GM19035 (cell line): ENCODE measurements around the gene USP6NL.
"Not testable (repeated sequence)": the region's sequence is repeated elsewhere in the genome, so short reads cannot be mapped to it uniquely, and the experiment has no call there.

Experiments
- ATAC-seq: cut with Tn5 transposase; IDR thresholded peaks from one replicate; pipeline ENCODE4 v1.9.1; 2021; ENCODE audit not compliant: unreplicated experiment

Gene USP6NL

DNA sequence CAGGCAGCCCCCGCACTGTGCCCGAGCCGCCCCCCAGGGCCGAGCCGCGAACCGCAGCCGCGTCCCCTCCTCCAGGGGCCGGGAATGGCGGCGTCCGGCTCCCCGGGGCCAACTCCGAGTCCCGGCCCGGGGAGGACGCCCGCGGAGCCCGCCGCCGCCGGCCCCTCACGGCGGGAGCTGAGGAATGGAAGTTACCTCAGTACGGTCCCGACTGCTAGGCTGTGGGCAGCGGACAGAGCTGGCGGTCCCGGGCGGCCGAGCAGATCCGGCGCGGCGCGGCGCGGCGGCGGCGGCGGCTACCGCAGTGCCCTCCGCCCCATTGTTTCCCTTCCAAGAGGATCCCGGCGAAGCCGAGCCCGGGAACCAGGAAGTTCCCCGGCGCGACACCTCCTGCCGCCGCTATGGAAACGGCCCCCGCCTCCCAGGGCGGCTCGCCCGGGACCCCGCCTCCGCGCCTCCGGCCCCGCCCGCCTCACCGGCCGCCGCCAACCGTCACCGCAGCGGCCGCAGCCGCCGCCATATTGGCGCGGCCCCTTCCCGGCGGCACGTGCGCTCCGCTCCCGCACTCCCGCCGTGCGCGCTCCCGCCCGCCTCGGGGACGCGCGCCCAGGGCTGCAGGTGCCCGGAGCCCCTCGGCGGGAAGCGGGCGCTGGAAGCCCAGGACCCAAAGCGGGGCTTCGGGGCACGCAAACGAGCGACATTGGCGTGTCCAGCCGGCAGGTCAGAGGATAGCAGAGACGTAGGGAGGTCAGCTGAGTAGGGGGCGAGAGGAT is at the start of gene USP6NL:
Gene USP6NL (minus strand): TSS at position 403 of the 773 bp plus-strand sequence. CDS start 14,016 bp downstream, outside the sequence.
- ATAC-seq, result peak; percentile 58

DNA sequence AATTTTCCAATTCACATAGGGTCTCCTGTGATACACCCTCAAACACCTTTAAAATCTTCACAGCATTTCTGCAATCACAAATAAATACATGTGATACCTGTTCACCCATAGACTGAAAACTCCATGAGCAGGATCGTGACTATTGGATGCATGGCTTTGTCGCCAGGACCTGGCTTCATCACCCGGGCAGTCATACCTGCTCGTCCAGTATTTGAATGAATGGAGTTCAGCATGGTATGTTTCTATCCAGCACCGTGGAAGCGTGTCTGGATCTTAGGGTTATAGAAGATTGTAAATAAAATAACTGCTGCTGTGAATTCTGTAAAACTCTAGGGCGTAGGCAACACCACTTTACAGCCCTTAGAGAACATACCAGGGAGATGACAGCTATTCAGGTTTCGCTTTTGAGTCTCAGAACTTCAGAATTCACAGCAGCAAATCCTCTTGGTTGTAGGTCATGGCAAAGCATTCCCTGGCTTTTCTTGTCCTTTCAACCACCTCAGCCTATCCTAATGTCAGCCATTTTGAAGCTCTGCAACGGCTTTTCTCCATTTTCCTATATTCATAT is 47.4 kb upstream of the USP6NL start:
- no peak for ATAC-seq

DNA sequence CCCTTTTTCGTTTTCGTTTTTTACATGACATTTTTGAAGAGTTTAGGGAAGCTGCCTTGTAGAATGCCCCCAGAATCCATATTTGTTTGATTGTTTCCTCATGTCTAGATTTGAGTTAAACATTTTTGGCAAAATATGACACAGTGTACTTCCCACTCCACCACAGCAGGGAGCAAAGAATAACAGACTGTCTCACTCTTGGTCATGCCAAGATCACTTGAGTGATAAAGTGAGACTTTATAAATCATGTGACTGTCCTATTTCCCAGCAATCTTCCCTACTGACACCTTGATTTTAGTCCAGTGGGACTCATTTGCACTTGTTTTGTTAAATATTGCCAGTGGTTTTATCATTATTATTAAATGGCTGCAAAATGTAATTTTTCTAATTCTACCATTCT is 44.4 kb upstream of the USP6NL start:
- no peak for ATAC-seq

DNA sequence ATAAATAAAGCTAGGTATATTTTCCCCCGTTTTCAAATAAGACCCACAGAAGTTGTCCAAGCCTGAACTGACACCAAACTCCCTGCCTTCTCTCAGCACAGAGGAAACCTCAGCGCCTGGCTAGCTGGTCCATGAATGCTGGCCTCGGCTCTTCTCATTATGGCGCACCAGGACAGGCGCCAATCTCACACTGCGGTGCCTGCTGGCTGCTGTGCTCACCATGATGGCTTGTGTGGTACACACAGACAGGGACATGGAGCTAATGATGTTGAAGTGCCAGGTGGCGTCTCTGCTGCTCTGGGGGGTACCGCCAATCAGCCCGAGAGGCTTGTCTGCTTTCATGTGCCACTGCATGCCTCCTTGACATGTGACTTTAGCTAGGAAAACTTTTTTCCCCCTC is 43.2 kb upstream of the USP6NL start:
- no peak for ATAC-seq

DNA sequence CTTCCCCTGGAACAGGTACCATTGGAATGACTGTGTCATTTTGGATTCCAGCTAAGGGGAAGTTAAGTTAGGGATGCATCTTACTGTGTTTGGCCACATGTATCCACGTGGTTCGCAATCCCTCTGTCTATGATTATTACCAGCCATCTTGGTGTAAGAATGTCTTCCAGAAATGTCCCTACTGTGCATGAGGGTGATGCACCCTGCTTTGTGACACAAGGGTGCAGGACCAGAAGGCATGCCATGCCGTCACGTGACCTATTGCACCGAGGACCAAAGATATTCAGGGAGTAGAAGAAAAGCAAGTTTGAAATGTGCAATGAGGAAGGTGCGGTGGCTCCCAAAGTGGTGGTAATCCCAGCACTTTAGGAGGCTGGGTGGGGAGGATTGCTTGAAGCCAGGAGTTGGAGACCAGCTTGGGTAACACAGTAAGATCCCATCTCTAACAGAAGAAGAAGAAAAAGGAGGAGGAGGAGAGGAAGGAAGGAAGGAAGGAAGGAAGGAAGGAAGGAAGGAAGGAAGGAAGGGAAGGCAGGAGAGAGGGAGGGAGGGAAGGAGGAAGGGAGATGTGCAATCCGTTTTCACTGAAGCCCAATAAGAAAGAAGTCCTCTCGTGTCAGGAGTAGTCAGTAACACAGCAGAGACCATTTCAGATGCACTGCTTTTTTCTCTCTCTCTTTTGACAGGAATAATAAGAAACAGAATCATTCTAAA is 42.5 kb upstream of the USP6NL start:
- ATAC-seq, result no peak

DNA sequence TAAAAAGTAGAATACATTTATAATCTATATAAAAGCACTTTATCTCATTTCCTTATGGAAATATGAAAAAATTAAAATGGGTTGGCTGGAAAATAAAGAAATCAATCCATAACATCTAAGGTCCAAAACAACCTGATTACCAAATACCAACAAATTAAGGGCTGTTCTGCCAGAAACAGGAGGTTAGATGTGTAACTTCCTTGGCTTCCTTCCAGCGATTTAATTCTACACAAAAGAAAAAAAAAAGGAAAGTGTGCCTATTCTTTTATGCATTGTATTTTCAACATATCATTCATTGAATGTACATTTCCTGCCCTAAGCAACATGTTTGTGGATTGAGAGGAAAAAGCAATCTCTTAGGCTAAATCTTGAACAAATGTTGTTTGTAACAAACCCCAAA is 36.2 kb upstream of the USP6NL start:
- no peak for ATAC-seq

DNA sequence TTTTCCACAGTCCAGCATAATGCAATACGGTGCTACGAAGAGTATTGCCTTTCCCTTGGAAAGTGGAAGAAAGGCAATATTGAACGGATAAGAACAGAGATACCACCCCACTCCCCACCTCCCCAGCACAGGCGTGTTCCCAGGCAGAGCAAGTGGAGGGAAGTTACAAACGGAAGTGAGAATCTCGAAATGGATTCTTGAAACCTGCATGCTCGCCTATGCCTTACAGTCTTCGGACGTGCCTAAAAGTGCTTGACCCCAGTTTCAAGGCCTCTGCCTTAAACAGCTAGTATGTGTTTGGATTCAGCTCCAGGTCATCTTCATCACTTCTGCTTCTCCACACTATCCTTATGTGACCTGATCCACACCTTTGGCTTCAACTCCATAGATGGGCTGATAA is 35.0 kb upstream of the USP6NL start:
- no peak for ATAC-seq

DNA sequence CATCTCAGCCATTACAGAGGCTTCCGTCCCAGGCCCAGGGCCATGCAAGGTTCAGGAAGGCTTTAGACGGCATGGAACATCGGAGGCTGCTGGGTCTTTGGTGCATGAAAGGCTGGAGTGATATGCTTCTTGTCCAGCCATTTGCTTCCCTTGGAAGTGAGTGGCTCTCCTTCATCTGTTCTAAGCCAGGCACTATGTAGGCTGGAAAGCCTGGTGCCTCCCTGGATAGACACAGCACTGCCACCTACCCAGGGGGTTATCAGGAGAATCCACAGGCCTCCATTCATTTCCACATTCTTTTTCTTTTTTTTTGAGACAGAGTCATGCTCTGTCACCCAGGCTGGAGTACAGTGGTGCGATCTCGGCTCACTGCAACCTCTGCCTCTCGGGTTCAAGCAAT is 31.6 kb upstream of the USP6NL start:
- ATAC-seq, result no peak

DNA sequence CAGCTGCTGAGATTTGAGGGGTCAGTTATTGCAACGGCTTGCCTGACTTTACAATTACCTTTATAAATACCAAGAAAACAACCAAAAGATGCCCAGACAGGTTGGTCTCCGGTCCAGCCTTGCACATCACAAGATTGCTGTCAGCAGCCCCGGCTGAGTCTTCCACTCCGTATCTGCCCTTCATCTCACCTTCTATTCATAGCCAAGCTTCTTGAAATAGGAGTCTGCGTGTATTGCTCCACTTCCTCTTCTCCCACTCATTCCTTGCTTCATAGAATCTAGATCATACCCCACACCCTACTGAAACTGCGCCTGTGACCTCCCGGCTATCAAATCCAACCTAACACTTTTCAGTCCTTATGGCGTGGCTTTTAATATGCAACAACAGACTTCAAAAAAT is 31.1 kb upstream of the USP6NL start:
- no peak for ATAC-seq

DNA sequence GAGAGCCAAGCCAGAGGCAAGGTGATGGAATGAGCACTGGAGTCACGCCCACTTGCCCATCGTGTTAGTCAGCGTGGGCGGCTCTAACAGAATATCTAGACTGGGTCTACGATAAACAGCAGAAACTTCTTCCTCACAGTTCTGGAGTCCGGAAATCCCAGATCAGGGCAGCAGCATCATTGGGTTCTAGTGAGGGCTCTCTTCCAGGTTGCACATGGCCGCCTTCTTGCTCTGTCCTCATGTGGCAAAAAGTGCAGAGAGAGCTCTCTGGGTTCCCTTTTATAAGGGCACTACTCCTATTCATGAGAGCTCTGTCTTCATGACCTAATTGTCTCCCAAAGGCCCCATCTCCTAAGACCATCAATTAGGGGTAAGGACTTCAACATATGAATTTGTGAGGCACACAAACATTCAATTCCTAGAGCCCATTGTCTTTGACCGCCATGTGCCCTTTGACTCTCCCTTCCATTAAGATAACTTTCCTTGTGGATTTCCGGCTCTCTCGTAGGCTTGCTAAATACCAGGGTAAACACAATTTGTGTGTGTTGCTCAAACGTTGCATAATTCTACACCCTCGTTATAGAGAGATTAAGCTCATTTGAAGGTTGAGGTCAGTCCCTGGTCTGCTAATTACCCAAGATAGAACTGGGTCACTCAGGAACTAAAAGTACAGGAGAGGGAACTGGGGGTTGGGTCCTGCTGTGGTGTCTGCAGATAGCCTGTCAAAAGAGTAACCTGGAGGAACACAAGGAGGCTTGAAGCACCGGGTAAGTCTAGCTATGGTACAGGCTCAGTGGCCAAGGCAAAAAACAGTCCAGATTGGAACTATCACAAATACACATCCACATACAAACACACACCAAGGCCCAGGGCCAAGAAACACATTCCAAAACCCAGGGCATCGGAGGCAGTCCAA is 28.7 kb upstream of the USP6NL start:
- ATAC-seq, result no peak

DNA sequence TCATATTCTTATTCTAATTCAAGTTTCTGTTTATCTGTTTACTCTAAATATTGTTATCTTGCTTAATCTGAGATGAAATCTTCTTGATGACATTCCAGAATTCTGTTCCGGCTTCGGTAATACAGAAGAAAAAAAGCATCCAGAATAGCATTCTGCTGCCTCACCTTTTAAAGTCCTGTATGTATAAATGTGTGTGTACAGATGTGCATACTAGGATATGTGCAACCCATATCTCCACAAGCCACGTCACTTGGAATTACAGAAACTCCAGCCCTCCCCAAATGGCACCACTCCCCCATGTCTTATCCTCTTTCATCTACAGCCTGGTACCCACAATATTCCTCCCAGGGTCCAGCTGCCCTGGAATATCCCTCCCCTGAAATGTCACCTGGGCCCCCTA is 27.9 kb upstream of the USP6NL start:
- ATAC-seq, result no peak

DNA sequence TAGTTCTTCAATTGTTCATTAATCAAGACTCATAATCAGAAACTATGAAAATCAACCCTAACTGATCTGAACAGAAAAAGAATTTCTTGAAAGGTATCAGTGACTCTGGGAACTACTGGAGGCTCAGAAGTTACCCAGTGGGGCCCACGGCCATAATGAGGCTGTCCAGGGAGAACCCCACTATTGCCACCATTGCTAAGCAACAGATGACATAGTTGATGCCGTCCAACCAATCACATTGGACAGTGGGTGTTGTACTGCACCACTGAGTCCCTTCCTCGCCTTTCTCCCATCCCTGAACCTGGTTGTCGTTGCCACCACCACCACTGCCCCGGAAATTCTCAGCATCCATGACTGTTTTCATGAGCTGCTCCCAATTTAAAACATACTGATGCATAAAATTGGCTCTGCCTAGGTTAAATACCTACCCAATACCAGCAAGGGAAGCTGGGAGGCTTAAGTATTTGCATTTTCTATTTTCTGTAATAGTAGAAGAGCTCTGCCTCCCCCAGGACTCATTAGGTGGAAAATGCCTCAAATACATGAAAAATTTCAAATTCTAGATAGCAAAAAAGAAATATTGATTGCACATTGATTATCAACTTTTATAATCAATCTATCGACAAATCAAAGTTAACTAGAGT is 26.7 kb upstream of the USP6NL start:
- peak; percentile 68 for ATAC-seq

DNA sequence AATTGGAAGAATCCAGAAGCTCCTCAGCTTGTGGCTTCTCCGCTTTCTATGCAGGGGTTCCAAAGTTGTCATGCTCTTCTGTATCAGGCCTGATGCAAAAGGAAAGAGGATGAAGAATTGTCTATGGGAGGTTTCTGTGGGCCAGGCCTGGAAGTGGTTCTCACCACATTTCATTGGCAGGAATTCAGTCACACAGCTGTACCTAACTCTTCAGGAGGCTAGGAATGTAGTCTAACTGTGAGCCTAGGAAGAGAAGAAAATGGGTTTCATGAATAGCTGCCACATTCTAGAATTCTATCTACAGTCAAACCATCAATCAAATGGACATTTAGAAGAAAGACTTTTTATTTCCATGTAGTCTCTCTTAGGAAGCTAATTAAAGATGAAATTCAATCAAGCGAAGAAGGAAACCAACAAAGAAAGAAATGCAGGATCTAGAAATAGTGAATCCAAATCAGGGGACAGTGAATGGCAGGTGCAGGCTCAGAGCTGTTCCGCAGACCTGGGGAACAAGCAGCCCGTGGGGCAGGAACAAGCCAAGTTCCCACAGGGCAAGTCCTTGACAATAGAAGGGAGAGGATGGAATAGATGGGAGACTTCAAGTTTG is 25.4 kb upstream of the USP6NL start:
- no peak for ATAC-seq

DNA sequence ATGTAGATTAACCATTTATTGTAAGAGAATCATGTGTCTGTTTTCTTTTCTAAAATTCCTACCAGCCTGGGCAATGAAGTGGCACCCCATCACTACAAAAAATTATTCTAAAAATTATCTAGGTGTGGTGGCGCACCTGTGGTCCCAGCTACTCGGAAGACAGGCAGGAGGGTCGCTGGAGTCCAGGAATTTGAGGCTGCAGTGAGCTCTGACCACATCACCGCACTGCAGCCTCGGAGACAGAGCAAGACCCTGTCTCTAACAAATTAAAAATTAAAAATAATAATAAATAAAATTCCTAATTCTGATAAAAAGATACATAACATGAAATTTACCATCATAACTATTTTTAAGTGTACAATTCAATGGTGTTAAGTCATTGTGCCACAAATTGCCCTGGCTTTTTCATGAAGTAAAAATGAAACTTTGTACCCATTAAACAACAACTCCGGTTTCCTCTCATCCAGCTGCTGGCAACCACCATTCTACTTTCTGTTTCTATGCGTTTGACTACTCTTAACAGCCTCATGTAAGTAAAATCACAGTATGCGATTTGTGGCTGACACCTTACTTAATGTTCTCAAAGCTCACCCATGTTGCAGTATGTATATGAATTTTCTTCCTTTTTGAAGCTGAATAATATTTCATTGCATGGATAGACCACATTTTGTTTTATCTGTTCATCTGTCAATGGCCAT is 20.6 kb upstream of the USP6NL start:
- peak; percentile 97 for ATAC-seq

DNA sequence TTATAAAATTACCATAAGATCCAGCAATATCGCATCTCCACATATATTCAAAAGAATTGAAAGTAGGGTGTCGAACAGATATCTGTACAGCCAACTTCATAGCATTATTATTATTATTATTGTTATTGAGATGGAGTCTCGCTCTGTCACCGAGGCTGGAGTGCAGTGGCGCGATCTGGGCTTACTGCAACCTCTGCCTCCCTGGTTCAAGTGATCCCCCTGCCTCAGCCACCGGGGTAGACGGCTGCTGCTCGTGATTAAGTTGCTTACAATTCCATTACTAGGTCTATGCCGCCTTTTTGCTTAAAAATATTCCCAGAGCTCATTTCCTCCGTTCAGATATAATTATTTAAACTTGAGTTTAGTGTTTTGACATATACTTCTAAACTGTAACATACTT is 19.8 kb upstream of the USP6NL start:
- no peak for ATAC-seq

DNA sequence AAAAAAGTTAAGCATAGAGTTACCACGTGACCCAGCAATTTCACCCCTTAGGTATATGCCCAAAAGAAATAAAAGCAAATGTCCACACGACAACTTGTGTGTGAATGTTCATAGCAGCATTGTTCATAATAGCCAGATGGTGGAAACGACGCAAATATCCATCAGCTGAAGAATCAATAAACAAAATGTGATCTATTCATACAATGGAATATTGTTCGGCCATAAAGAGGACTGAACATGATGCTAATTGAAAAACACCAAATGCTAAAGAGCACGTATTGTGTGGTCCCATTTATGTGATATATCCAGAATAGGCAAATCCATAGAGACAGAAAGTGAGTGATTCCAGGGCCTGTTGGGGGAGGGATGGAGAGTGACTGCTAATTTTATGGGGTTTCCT is 18.3 kb upstream of the USP6NL start:
- ATAC-seq, result no peak

DNA sequence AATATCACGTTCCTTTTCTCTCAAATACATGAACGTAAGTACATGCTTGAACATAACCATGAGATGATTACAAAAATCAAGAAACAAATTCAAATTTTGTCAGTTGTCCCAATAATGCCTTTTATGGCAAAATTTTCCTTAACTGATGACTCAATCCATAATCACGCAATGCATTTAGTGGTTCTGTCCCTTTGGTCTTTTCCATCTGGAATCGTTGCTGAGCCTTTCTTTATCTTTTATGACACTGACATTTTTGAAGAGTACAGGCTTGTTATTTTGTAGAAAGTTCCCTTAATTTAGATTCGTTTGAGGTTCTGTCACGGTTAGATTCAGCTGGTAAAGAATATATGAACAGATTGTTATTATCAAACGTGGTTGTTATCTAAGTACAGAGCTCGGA is 16.5 kb upstream of the USP6NL start:
- not testable (repeated sequence) for ATAC-seq

DNA sequence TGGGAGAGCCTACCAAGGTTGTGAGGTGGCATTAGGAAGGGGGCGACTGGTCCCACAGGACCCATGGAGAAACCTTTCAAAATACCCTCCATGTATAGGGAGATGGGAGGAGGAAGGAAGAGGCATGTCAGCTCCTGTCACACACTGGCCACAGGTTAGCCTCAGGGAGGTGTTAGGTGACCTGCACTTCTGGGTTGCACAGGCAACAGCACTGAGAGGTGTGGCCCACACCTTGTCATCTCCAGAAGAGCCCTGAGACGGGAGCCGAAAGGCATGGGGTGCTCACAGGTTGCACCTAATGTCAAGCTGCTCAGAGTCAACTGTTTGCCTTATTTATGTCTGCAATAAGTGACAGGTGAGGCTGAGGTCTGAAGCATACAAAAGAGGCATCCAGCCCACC is 14.6 kb upstream of the USP6NL start:
- no peak for ATAC-seq

DNA sequence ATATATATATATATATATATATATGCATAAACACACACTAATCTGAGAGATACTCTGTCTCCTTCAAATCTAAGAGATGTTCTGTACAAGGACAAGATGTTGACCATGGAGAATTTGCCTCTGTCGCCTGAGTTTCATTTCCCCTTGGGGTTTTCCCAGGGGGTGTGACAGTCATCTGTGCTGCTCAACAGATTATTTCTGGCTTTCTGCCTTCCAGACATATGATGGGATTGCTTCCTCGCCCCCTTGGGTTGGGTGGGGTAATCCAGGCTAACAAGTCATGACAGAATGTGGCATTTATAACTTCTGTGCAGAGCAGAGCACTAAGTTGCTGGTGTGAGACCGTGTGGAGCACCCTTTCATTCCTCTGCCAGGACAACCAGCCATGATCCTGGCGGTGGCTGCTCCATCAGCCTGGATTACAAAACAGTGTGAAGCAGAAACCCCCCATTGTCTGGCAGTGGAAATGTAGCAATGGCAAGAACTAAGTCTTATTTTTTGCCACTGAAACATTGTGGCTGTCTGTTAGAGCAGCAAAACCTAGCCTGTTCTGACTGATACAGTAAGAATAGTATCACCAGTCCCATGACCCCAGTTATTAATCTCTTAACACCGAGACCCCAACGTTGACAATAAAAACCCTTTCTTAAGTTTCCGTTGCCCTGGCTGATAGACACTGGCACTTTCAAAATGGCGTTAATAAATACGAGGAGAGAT is 13.7 kb upstream of the USP6NL start:
- ATAC-seq, result peak; percentile 84
